H1 (cell line): Measurements from ENCODE around the gene UPF3A. TPM values are rescaled to one million over a fixed set of nuclear protein-coding genes. Genes with fewer than 3 reads are reported as not detected.
"Not testable (repeated sequence)": the region's sequence is repeated elsewhere in the genome, so short reads cannot be mapped to it uniquely, and the experiment has no call there.

Experiments used
- CTCF ChIA-PET: fragments of 300-600 bp; sonication (Branson Sonifier 250); formaldehyde crosslinking; loops from one replicate; lab custom pipeline; 2021; ENCODE audit not compliant: partially characterized antibody; lab: Charles Lee
- POLR2A ChIA-PET: fragments of 300-600 bp; sonication (Branson Sonifier 250); formaldehyde crosslinking; loops from one replicate; lab custom pipeline; 2021; ENCODE audit warnings: inconsistent platforms; ENCODE audit not compliant: partially characterized antibody; lab: Charles Lee
- DNase-seq, 2 experiments: peaks; one replicate each; pipeline versions ENCODE4 v3.0.0 to v3.0.0-alpha.2; 2010 to 2022; ENCODE audit warnings: low spot score in 2 of 2, low read depth in 1 of 2, mixed read lengths in 1 of 2
- FAIRE-seq: peaks from 2 replicates; lab custom pipeline; 2011; peaks lifted over from hg19 to GRCh38; lab: Jason Lieb, UNC
- H2AFZ ChIP-seq: 2 replicates; pipeline ENCODE4 v1.8.1; 2012; ENCODE audit warnings: low read length, inconsistent platforms
- H2AK5ac ChIP-seq: 2 replicates; pipeline ENCODE4 v1.6.1; 2013; ENCODE audit warnings: low read depth, low read length
- H2BK120ac ChIP-seq: replicated peaks from 2 replicates; pipeline ENCODE3; 2013; ENCODE audit warnings: low read depth, low read length, inconsistent platforms
- H2BK12ac ChIP-seq: 2 replicates; pipeline ENCODE4 v1.6.1; 2013; ENCODE audit warnings: low read depth, low read length
- H2BK15ac ChIP-seq: 2 replicates; pipeline ENCODE4 v1.6.1; 2013; ENCODE audit warnings: low read length
- H2BK20ac ChIP-seq: 2 replicates; pipeline ENCODE4 v1.6.1; 2013; ENCODE audit warnings: low read length
- H2BK5ac ChIP-seq: 2 replicates; pipeline ENCODE4 v1.6.1; 2013; ENCODE audit warnings: low read depth, low read length
- H3K14ac ChIP-seq: 2 replicates; pipeline ENCODE4 v1.6.1; 2013; ENCODE audit warnings: inconsistent platforms; ENCODE audit not compliant: insufficient read length
- H3K18ac ChIP-seq: 2 replicates; pipeline ENCODE4 v1.6.1; 2013; ENCODE audit warnings: low read length; ENCODE audit errors: extremely low read depth
- H3K23ac ChIP-seq: 2 replicates; pipeline ENCODE4 v1.6.1; 2013; ENCODE audit warnings: inconsistent platforms; ENCODE audit not compliant: insufficient read length
- H3K23me2 ChIP-seq: 2 replicates; pipeline ENCODE4 v1.6.1; 2013; ENCODE audit warnings: low read depth, low read length
- H3K27ac ChIP-seq: 2 replicates; pipeline ENCODE4 v1.6.1; 2011; ENCODE audit warnings: low read depth, low read length, inconsistent platforms
- H3K27me3 ChIP-seq, 4 experiments: replicated peaks in 1 of 4; 1 replicate in 1 of 4; 2 replicates in 3 of 4; pipeline versions ENCODE4 v1.6.1 to v1.8.1; 2011 to 2013; ENCODE audit warnings: low read length in 3 of 4, mild to moderate bottlenecking in 3 of 4, inconsistent platforms in 2 of 4, mixed read lengths in 2 of 4, moderate library complexity in 1 of 4; ENCODE audit not compliant: control insufficient read depth in 3 of 4, insufficient read depth in 3 of 4; ENCODE audit errors: extremely low read depth in 1 of 4
- H3K36me3 ChIP-seq, 4 experiments: 2 replicates each; pipeline versions ENCODE4 v1.6.1 to v1.8.1; 2011 to 2013; ENCODE audit warnings: mild to moderate bottlenecking in 4 of 4, low read length in 3 of 4, moderate library complexity in 2 of 4, control low read depth in 1 of 4, inconsistent platforms in 1 of 4; ENCODE audit not compliant: insufficient read depth in 4 of 4, control insufficient read depth in 2 of 4
- H3K4ac ChIP-seq: replicated peaks from 2 replicates; pipeline ENCODE3; 2013; ENCODE audit warnings: low read length, low read depth, mixed read lengths, inconsistent platforms; ENCODE audit not compliant: insufficient read length
- H3K4me1 ChIP-seq, 4 experiments: replicated peaks in 1 of 4; 1 replicate in 1 of 4; 2 replicates in 3 of 4; pipeline versions ENCODE4 v1.6.1 to v1.8.1; 2011 to 2013; ENCODE audit warnings: low read length in 3 of 4, inconsistent platforms in 2 of 4, mixed read lengths in 1 of 4; ENCODE audit not compliant: insufficient read depth in 4 of 4, control insufficient read depth in 3 of 4
- H3K4me2 ChIP-seq, 2 experiments: 2 replicates each; pipeline versions ENCODE4 v1.6.1 to v1.8.1; 2011 to 2013; ENCODE audit warnings: low read depth in 2 of 2, low read length in 2 of 2, control low read depth in 1 of 2, inconsistent platforms in 1 of 2, mild to moderate bottlenecking in 1 of 2; ENCODE audit not compliant: insufficient read depth in 1 of 2
- H3K4me3 ChIP-seq, 4 experiments: fragments of 200-600, 300-600 bp in 1 of 4; sonication (generic), shearing (Covaris generic), sonication (Bioruptor Twin) in 1 of 4; 2 replicates each; pipeline versions ENCODE4 v1.5.1 to v1.8.1; 2011 to 2016; ENCODE audit warnings: low read length in 4 of 4, low read depth in 3 of 4, control low read depth in 2 of 4, inconsistent platforms in 2 of 4, mild to moderate bottlenecking in 2 of 4, mixed read lengths in 1 of 4, moderate library complexity in 1 of 4; ENCODE audit not compliant: insufficient read depth in 2 of 4; ENCODE audit errors: extremely low read depth in 1 of 4
- H3K56ac ChIP-seq: replicated peaks from 2 replicates; pipeline ENCODE3; 2013; ENCODE audit warnings: low read depth, mild to moderate bottlenecking, mixed read lengths, low read length, inconsistent platforms; ENCODE audit not compliant: insufficient read length
- H3K79me1 ChIP-seq: 2 replicates; pipeline ENCODE4 v1.6.1; 2013; ENCODE audit warnings: low read depth, low read length, control low read depth
- H3K79me2 ChIP-seq, 2 experiments: 2 replicates each; pipeline versions ENCODE4 v1.6.1 to v1.8.1; 2012 to 2013; ENCODE audit warnings: low read length in 2 of 2, mild to moderate bottlenecking in 2 of 2, inconsistent platforms in 1 of 2; ENCODE audit not compliant: insufficient read depth in 2 of 2, control insufficient read depth in 1 of 2
- H3K9ac ChIP-seq, 4 experiments: replicated peaks in 1 of 4; 1 replicate in 1 of 4; 2 replicates in 3 of 4; pipeline versions ENCODE4 v1.6.1 to v1.8.1; 2011 to 2013; ENCODE audit warnings: low read depth in 3 of 4, low read length in 3 of 4, control low read depth in 2 of 4, mild to moderate bottlenecking in 2 of 4, moderate library complexity in 2 of 4, inconsistent platforms in 1 of 4; ENCODE audit errors: extremely low read depth in 1 of 4
- H3K9me3 ChIP-seq, 2 experiments: 2 replicates each; pipeline versions ENCODE4 v1.6.1 to v1.8.1; 2012 to 2013; ENCODE audit warnings: mild to moderate bottlenecking in 2 of 2, moderate library complexity in 2 of 2, control low read depth in 1 of 2, inconsistent platforms in 1 of 2, low read depth in 1 of 2, low read length in 1 of 2, mixed read lengths in 1 of 2; ENCODE audit not compliant: insufficient read depth in 2 of 2
- H4K20me1 ChIP-seq, 2 experiments: replicated peaks in 1 of 2; 2 replicates each; pipeline versions ENCODE3 to v1.8.1; 2011 to 2013; ENCODE audit warnings: inconsistent platforms in 2 of 2, low read length in 2 of 2, mild to moderate bottlenecking in 1 of 2; ENCODE audit not compliant: insufficient read depth in 2 of 2, control insufficient read depth in 1 of 2
- H4K5ac ChIP-seq: 2 replicates; pipeline ENCODE4 v1.6.1; 2013; ENCODE audit warnings: low read length, low read depth, mixed read lengths, inconsistent platforms; ENCODE audit not compliant: insufficient read length
- H4K8ac ChIP-seq: 2 replicates; pipeline ENCODE4 v1.8.0; 2013; ENCODE audit warnings: mild to moderate bottlenecking, moderate library complexity, low read length, inconsistent platforms; ENCODE audit not compliant: insufficient read depth; ENCODE audit errors: extremely low read depth
- H4K91ac ChIP-seq: replicated peaks from 2 replicates; pipeline ENCODE3; 2013; ENCODE audit warnings: low read length, mixed read lengths, inconsistent platforms; ENCODE audit not compliant: insufficient read length
- CEBPB ChIP-seq: IDR thresholded peaks from 2 replicates; pipeline ENCODE4 v1.6.1; 2012; ENCODE audit warnings: low read depth, low read length
- RAD21 ChIP-seq, 2 experiments: IDR thresholded peaks in 1 of 2; conservative IDR thresholded peaks in 1 of 2; 2 replicates each; pipeline ENCODE4 v1.6.1; 2011; ENCODE audit warnings: low read depth in 2 of 2, low read length in 2 of 2, improper control_type of control experiment in 1 of 2, inconsistent platforms in 1 of 2, mild to moderate bottlenecking in 1 of 2, moderate library complexity in 1 of 2
- YY1 ChIP-seq: IDR thresholded peaks from 2 replicates; pipeline ENCODE4 v1.6.1; 2011; ENCODE audit warnings: low read depth, mild to moderate bottlenecking, low read length
- WGBS, 2 experiments: shearing (Covaris generic) in 1 of 2; methylation state at CpG; one replicate each; pipeline versions ENCODE4 v1.1.6 to v1.1.7; 2013 to 2015; ENCODE audit warnings: low lambda C conversion rate in 2 of 2, mixed read lengths in 2 of 2, inconsistent platforms in 1 of 2, low coverage in 1 of 2, missing lambda C conversion rate in 1 of 2; ENCODE audit not compliant: insufficient replicate concordance in 2 of 2, insufficient coverage in 1 of 2, insufficient read length in 1 of 2; ENCODE audit errors: extremely low coverage in 1 of 2, missing lambda C conversion rate in 1 of 2; 5-methylcytosine and 5-hydroxymethylcytosine counted together
- polyA plus RNA-seq, 7 experiments: library from polyadenylated mRNA; depleted of rRNA in 3 of 7; stranded (reverse) in 5 of 7; unstranded in 2 of 7; fragments of >200 nt in 5 of 7; fragments of 200-250 nt in 2 of 7; gene quantifications; 1 replicate in 5 of 7; 2 replicates in 1 of 7; 4 replicates in 1 of 7; pipeline versions ENCODE4 v1.2.1 to v1.2.3, GENCODE V29; 2011 to 2013; ENCODE audit warnings: missing spikeins in 2 of 7, mixed read lengths in 2 of 7
- total RNA-seq: library from RNA; stranded (reverse); fragmentation: NEBNext Ultra II Directional; extraction: Animal tissue kit (Norgen Biotek cat#: 25700); gene quantifications from 2 replicates; pipeline ENCODE4 v1.2.1, GENCODE V29; 2021
- TF ChIP-seq, protein P1 (sequence below), 3 experiments: IDR thresholded peaks; 1 replicate in 2 of 3; 2 replicates in 1 of 3; pipeline versions ENCODE4 v1.5.1 to v1.6.1; 2011; ENCODE audit warnings: low read length in 3 of 3, mild to moderate bottlenecking in 3 of 3, inconsistent platforms in 2 of 3, low read depth in 1 of 3, moderate library complexity in 1 of 3; ENCODE audit not compliant: insufficient read depth in 1 of 3; ENCODE audit errors: control extremely low read depth in 1 of 3

Gene UPF3A
- total and polyA plus RNA-seq, 2 of the 8 experiments (the other 6 are each of a cell fraction or from before 2014, with no cell fraction given) = 47.1 to 58.2 TPM

DNA sequence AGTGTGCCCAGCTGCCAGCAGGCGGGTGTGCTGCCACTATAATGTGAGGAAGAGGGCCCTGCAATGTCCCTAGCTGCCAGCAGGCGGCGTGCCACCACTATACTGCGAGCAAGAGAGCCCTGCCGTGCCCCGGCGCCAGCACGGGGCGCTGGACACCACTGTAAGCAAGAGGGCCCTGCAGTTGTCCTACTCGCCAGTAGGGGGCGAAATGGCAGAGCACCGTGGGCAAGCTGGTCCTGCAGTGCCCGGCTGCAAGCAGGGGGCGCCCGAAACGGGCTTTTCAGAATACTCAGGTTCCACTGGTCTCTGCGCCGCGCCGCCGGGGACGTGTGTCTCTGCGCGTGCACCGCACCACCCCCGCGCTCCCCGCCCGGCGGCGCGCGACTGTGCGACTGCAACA, 71.4 kb downstream of the UPF3A start:
- H2AK5ac ChIP-seq, H3K9ac ChIP-seq, H3K36me3 ChIP-seq, H3K27me3 ChIP-seq, H3K23ac ChIP-seq, H3K56ac ChIP-seq, H2BK120ac ChIP-seq, H3K23me2 ChIP-seq, H2BK12ac ChIP-seq, H3K27ac ChIP-seq, H4K91ac ChIP-seq, H4K20me1 ChIP-seq, H3K79me2 ChIP-seq, POLR2A ChIA-PET, H4K5ac ChIP-seq, H3K4me1 ChIP-seq, H3K18ac ChIP-seq, H2BK20ac ChIP-seq, H2BK15ac ChIP-seq, H4K8ac ChIP-seq, H2BK5ac ChIP-seq, FAIRE-seq, H3K4me3 ChIP-seq, H3K79me1 ChIP-seq, H3K14ac ChIP-seq, H3K4ac ChIP-seq, H2AFZ ChIP-seq, H3K4me2 ChIP-seq: not testable (repeated sequence)
- TF ChIP-seq RAD21 (IDR thresholded peaks at IDR 0.05 in 1 of 2, conservative IDR thresholded peaks at IDR 0.05 in 1 of 2; ENCODE audit: low read depth in 2 of 2, low read length in 2 of 2) = peak; percentile 36 to 38; a peak in 3 of 4 replicates
- 0 out of 2 replicates have a peak, but pooled peaks have one; percentile 9 for TF ChIP-seq CEBPB
- peak; percentile 59; the same call in 1 of the 2 replicates for TF ChIP-seq YY1
- TF ChIP-seq, protein P1, sequence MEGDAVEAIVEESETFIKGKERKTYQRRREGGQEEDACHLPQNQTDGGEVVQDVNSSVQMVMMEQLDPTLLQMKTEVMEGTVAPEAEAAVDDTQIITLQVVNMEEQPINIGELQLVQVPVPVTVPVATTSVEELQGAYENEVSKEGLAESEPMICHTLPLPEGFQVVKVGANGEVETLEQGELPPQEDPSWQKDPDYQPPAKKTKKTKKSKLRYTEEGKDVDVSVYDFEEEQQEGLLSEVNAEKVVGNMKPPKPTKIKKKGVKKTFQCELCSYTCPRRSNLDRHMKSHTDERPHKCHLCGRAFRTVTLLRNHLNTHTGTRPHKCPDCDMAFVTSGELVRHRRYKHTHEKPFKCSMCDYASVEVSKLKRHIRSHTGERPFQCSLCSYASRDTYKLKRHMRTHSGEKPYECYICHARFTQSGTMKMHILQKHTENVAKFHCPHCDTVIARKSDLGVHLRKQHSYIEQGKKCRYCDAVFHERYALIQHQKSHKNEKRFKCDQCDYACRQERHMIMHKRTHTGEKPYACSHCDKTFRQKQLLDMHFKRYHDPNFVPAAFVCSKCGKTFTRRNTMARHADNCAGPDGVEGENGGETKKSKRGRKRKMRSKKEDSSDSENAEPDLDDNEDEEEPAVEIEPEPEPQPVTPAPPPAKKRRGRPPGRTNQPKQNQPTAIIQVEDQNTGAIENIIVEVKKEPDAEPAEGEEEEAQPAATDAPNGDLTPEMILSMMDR (IDR thresholded peaks at IDR 0.05; ENCODE audit: control extremely low read depth in 1 of 3, insufficient read depth in 1 of 3, low read depth in 1 of 3, low read length in 3 of 3) = peak; percentile 65 to 86 (median 75)
- CTCF ChIA-PET = interaction anchor here (1.0 to 1.4 kb wide), 2 partner anchors 11 to 58 kb away, joined by 3 to 12 read pairs; no protein-coding TSS in a partner anchor
- 58% methylated on average over 5 of the region's 34 CpGs; no CpG with 5 or more reads in 1 of the 2 experiments for WGBS, 2 experiments
- H3K9me3 ChIP-seq = peaks cover 0 to 11% of the 10 kb centered on the region in 2 experiments; a peak in 2 of 4 replicates
- DNase-seq = peak in 1 of 2 experiments; percentile 78
